NCI-H1417 treated with DMSO at 0.1 percent for 48 hours (cell line): Measurements from ENCODE around the gene SRPK3.

Source experiments
- DNase-seq: peaks from one replicate; lab custom pipeline; 2025; lab: John Stamatoyannopoulos, UW

The SRPK3 gene

GRCh38 chrX:153784325-153784967, 3.6 kb downstream of the SRPK3 start:
- no peak for DNase-seq

DNA sequence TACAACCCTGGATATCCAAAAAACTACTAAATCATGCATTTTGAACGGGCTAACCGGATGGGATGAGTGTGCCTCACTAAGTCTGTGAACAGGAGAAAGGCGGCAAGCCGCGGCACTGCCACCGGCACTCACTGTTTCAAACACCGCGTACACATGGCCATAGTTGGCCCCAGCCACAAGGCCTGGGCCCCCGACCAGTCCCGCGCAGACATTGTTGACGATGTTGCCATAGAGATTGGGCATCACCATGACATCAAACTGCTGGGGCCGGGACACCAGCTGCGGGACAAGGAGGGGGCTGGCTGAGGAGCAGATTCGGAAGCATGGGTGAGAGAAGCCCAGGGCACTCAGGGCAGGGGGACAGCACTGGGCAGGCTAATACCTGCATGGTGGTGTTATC, 5.8 kb downstream of the SRPK3 start:
- no peak for DNase-seq

DNA sequence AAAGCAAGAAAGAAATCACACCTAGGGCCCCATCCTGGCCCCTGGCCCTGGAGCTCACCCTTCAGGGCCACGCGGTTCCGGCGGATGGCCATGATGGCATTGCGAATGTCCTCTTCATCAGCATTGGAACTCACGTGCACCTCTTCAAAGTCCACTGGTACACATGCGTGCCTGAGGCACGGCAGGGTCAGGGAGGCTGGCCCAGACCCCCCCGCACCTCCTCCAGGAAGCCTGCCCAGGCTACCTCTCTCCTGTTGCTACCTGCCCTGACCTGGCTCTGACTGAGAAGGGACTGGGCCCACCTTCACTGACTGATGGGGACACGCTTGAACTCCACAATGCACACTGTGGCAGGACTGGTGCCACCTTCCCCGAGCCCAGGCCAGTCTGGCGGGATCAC, 8.8 kb downstream of the SRPK3 start:
- no peak for DNase-seq

DNA sequence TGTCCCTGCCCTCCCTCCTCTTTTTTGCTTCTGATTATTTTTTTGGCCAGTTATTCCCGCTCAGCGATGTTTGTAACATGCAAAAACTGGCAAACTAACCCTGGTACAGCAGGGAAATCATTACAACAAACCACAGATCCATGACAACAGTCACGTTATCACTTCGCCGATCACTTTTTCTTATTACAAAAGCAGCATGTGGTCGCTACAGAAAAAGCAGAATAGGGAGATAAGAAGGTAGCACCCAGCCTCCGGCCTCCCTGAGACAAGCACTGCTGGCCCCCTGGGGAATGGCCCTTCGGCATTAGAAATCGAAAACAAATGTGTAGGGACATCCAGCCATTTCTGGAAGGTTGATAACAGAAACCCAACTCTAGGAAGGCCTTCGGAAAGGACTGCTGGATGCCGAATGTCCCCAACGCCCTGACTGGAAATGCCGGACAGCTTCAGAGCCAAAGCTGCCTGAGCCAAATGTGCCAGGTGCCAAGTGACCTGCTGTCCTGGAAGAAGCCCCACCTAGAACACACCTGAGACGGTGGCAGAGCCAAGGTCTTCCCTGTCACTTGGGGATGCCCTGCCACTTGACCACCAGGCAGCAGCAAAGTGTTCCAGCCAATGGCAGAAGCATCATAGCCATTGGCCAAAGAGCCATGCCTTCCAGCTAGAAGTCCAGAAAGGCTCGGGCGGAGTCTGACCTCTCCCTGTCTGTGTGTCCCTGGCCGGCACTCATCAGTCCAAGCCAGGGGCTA, 10.4 kb downstream of the SRPK3 start:
- DNase-seq: no peak

- no peak for DNase-seq
Measured at GRCh38 chrX:153792368-153792767, 11.5 kb downstream of the SRPK3 start.

- no peak for DNase-seq
Measured at GRCh38 chrX:153793291-153793690, 12.4 kb downstream of the SRPK3 start.

GRCh38 chrX:153794018-153794896, 13.4 kb downstream of the SRPK3 start, which contains the start of the genes IDH3G and SSR4:
TSS of gene IDH3G (minus strand) at chrX:153794375. CDS start at chrX:153794326, 49 bp downstream.
TSS of gene SSR4 (plus strand) at chrX:153794668. CDS start at chrX:153794688, 20 bp downstream.
- peak; percentile 78 for DNase-seq

DNA sequence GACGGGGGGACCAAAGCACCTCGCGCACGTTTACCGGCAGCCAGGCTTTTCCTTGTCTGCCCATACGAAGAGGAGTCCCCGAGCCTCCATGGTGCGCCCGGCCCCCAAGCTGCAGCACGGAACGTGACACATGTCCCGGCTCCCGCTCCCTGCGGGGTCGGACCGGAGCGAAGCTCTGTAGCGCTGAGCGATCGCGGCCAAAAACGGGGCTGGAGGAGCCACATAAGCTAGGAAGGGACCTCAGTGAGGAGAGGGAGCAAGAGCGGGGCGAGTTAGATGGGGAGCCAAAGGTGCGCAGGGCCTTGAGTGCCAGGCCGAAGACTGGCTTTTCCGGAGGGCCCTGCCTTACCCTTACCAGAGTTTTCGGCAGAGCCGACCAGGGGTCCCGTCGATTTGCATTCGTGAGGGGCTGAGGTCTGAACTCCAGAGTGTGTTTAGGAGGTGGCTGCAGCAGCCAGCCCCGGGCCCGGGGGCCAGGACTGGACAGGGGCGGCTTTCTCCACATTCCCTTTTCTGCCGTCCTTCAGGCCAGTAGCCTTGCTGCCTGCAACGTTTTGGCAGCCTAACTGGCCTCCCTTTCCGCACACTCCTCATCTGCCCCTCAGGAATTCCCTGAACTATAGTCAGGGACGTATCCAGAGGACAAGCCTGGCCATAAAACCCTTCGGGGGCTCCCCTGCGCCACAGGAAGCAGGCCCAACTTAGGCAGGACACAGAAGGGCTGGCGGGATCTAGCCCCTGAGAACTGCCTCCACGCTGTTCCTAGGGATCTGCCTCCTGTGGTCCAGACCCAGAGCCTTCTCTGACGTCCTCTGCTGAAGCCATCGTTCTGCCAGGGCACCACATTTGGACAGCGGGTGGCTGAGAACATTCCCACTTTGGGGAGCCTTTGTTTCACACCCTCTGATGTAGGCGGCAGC, 14.3 kb downstream of the SRPK3 start:
- DNase-seq: no peak

DNA sequence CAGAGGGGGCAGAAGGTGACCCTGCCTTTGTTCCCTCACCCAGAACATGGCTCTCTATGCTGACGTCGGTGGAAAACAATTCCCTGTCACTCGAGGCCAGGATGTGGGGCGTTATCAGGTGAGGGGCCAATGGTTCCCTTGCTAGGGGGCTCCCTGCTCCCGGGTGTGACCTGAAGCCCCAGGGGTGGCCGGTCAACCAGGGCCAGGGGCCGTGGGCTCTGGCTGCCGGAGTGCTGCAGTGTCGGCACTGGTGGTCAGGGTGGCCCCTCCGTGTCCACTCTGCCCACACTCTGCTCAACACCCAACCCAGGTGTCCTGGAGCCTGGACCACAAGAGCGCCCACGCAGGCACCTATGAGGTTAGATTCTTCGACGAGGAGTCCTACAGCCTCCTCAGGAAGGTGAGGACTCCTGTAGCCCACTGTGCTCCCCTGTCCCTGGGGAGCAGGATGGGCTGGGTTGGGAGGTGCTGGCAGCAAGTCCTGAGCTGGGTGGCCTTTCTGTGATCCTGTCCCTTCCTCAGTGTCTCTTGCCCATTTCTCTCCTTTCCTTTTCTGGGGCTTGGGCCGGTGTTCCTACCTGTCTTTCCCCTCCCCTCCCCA, 16.7 kb downstream of the SRPK3 start:
- no peak for DNase-seq

DNA sequence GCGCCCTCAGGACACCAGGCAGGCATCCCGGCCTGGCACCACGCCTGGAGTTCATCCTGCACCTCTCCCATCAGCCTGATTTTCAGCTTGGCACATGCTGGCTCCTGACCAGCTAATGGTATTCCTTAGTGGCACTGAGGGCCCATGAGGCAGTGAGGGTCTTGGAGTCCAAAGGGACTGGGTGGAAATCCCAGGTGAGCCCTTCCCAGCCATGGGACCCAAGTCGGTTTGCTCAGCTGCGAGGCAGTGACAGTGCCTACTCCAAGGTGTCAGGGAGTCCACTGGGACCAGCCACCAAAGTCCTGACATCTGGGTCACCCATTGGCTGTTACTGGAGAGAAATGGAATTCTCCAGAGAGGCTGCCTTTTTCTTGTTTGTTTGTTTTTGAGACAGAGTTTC, 18.5 kb downstream of the SRPK3 start:
- DNase-seq: no peak

DNA sequence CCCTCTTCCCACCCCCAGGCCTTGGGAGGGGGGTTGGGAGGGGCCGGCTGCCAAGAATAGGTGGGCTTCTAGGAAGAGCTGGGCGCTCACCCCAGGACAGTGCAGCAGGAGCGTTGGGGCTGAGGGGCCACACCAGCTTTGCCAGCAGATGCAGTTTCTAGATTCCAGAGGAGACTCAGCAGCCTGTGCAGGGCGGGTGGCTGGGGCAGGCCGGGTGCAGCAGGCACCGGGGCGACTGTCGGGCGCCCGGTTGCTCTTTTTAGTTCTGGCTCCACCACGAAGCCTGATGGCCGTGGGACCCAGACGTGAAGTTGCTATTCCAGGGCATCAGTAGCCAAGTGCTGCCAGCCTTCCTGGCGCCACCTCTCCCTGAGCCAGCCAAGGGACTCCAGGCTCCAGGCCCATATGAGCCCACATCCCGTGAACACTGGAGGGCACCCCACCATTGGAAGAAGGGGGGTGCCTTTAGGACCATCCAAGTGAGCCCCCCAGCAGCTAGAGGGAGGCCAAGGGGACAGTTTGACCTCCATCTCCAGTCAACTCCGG, 19.4 kb downstream of the SRPK3 start:
- DNase-seq: no peak

GRCh38 chrX:153800746-153801145, 19.9 kb downstream of the SRPK3 start:
- no peak for DNase-seq

GRCh38 chrX:153801669-153802068, 20.8 kb downstream of the SRPK3 start:
- no peak for DNase-seq

- DNase-seq: no peak
Measured at GRCh38 chrX:153802513-153803045, 21.7 kb downstream of the SRPK3 start.

GRCh38 chrX:153803211-153804099, 22.6 kb downstream of the SRPK3 start:
- DNase-seq: no peak

GRCh38 chrX:153804100-153804595, 23.3 kb downstream of the SRPK3 start:
- DNase-seq: no peak

DNA sequence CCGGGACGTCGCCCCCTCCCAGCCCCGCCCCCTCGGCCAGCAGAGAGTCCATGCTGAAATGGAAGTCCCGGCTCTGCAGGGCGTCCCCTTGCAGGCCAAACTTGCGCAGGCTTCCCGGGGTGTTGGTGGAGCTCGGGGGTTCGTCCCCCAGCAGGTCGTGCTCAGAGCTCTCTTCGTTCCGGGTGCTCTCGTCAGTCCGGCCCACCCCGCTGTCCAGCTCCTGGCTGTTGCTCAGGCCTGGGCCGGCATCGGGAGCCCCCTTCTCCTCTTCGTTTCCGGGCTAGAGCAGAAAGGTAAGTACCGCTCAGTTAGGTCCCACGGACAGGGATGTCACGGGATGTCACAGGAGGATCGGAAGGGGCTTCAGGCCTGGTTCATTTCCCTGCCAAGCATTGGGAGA, 23.8 kb downstream of the SRPK3 start:
- no peak for DNase-seq

DNA sequence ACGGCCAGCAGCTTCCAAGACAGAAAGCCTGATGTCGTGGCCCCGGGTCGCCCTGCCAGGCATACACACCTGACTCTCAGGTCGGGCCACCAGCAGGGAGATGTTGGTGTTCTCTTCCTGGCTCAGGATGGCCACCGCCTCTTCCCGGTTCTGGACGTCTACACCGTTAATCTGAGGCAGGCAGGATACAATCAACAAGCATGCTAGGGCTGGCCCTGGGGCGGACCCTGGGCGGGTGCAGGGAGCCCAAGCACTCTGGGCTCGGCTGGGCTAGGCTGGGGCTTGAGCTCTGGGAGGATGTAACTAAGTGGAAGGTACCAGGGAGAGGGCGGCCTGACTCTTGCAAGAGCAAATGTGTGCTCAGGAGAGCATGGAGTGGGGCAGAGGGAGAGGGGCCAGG, 24.6 kb downstream of the SRPK3 start:
- no peak for DNase-seq

GRCh38 chrX:153806999-153807575, 26.2 kb downstream of the SRPK3 start:
- no peak for DNase-seq
